CD4-positive, alpha-beta T cell treated with Interleukin-17A for 1 hour (primary cell): ENCODE measurements around the gene C4orf36.

ENCODE experiments used
- DNase-seq: peaks from one replicate; pipeline ENCODE4 v3.0.0-alpha.2; 2020

The C4orf36 gene

GRCh38 chr4:86891762-86892635, at the start of gene C4orf36:
C4orf36 (minus strand) TSS chr4:86892422; CDS start chr4:86891520, 902 bp downstream.
- DNase-seq = no peak

DNA sequence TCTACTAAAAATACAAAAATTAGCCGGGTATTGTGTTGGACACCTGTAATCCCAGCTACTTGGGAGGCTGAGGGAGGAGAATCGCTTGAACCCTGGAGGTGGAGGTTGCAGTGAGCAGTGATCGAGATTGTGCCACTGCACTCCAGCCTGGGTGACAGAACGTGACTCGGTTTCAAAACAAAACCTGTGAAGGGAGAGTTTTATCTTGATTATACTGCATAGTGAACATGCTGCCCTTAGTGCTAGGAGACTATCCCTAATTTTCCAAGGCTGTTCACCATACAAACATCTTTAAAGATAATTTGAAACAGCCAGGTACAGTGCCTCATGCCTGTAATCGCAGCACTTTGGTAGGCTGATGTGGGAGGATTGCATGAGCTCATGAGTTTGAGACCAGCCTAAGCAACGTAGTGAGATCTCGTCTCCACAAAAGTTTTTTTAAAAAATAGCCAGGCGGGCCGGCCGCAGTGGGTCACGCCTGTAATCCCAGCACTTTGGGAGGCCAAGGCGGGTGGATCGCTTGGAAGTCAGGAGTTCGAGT, 48.8 kb upstream of the C4orf36 start:
- DNase-seq = no peak

DNA sequence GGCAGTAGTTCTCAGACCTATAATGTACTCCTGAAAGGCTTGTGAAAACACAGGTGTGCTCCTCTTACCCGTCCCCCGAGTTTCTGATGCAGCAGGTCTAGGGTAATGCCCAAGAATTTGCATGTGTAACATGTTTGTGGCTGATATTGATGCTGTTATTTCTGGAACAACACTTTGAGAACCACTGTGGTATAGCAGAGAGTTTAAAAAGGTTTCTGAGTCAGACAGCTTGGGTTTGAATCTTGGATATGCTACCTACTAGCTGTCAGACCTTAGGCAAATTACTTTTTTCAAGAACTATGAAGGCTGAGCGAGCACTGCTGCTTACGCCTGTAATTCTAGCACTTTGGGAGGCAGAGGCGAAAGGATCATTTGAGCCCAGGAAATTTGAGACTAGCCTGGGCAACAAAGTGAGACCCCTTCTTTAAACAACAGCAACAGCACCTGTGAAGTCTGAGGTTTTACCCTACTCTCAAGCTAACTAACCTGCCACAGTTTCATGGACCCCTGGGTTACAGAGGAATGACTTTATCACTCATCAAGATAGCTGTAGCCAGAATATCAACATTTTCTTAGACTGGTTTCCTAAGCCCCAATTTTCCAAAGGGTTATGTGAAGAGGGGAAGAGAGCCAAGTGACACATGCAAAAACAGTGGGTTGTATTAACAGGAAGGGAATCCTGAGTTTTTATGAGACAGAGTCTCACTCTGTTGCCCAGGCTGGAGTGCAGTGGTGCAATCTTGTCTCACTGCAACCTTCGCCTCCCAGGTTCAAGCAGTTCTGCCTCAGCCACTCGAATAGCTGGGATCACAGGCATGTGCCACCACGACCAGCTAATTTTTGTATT, 47.7 kb upstream of the C4orf36 start:
- peak; percentile 28 for DNase-seq

DNA sequence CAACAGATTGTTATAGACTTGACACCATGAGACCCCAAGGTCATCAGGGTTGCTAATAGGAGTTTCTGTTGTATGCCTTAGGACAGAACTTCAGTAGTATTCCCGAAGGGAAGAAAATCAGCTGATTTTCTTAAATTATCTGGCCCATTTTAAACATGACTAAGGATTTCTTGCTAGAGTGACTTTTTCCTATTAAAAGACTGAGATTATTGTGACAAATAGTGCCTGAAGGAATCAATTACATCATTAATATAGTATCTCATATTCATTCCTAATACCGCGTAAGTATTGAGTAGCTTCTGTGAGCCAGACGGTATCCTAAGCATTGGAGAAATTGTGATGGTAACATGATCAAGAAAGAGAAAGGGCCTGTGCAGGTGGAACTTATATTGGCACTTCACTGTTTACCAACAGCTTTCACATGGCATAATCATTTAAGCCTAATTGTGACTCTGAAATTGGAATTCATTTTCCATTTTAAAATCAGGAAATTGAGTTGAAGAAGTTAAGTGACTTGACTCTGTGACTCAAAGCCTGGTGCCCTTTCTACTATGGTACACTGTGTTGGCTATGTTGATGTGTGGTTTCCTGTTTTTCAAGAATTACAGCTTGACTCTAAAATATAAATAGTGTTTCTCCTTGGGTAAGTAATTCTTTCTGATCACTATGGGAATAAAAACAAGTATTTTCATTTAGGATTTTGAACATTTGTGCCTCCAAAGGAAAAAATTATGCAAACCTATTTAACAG, 46.7 kb upstream of the C4orf36 start:
- peak; percentile 43 for DNase-seq

- DNase-seq = peak; percentile 78
These were observed 43.9 kb upstream of the C4orf36 start for GRCh38 chr4:86935853-86936733.

GRCh38 chr4:86935566-86935852, 43.3 kb upstream of the C4orf36 start:
- no peak for DNase-seq

- peak; percentile 93 for DNase-seq
These were observed 42.7 kb upstream of the C4orf36 start, which contains the start of gene AFF1 for GRCh38 chr4:86934771-86935565. AFF1 (plus strand) TSS chr4:86935011; CDS start chr4:86948534, 13,523 bp downstream.

GRCh38 chr4:86934147-86934770, 42.0 kb upstream of the C4orf36 start:
- DNase-seq = no peak

DNA sequence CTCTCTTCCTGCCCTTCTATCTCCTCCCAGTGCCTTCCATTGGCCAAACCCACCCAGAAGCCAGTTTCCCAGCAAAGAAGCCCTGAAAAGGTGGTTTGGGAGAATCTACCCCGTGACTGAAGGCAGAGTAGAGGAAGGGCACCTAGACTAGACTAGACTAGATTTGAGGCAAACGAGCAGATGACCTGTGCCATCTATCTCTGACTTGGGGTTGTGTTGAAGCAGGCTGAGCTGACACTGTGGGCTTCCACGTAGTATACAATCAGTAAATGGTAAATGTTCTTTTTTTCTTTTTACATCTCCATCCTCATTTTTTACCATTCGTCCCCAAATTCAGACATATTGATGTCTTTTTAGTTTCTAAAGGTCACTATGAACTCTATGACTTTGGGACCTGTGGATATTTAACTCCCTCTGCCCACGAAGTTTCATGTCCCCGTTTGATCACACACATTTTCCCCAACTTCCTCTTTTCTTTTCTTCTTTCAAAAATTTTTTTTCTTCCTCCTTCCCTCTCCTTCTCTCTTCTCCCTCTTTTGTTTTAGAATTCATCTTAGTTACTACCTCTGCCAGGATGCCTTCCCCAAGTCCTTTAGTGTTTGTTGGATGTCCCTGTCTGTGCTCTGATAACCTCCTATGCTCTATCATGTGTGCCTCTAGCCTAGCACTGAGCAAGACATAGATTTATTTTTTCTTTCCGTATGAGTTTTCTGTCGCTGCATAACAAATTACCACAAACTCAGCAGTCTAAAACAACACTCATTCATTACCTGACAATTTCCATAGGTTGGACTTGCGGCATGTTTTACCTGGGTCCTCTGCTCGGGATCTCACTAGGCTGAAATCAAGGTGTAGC, 36.4 kb upstream of the C4orf36 start:
- DNase-seq = no peak

- DNase-seq = no peak
These were observed 35.7 kb upstream of the C4orf36 start for GRCh38 chr4:86927843-86928395.

- no peak for DNase-seq
These were observed 34.3 kb upstream of the C4orf36 start for GRCh38 chr4:86926435-86927086.

- no peak for DNase-seq
These were observed 32.6 kb upstream of the C4orf36 start for GRCh38 chr4:86924811-86925210.

DNA sequence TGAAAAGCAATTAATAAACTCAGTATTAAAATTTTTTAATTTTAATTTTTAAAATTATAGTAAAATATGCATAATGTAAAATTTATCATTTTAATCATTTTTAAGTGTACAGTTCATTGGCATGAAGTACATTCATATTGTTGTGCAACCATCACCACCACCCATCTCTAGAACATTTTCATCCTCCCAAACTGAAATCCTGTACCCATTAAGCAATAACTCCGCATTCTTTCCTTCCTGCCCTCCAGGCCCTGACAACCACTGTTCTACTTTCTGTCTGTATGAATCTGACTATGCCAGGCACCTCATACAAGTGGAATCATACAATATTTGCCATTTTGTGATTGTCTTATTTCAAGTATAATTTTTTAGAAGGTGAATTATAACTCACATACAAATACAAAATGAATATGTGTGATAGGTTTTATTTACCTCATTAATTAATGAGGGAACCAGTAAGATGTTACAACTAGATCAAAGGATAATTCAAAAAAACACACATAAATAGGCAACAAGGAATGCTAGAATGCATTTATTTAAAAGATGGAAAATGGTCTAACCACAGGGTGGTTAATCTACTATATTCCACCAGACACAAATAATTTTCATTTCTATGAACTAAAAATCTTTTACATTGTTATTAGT, 29.5 kb upstream of the C4orf36 start:
- DNase-seq = no peak

DNA sequence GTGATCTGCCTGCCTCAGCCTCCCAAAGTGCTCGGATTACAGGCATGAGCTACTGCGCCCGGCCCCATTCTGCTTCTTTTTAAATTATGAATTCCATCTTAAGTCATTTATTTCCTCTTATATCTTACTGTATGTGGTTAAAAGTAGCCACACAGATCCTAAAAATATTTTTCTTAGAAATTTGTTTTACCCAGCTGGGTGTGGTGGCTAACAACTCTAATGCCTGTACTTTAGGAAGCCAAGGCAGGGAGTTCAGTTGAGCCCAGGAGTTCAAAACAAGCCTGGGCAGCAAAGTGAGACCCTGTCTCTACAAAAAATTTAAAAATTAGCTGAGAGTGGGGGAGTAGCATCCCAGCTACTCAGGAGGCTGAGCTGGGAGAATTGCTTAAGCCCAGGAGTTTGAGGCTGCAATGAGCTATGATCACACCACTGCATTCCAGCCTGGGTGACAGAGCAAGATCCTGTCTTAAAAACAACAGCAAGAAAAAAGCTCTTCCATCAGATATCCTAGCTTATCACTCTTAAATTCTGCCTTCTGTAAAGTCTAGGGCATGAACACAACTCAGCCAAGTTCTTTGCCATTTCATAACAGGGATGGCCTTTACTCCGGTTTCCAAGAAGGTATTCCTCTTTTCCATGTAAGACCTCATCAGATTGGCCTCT, 27.5 kb upstream of the C4orf36 start:
- DNase-seq = no peak

GRCh38 chr4:86918539-86919072, 26.4 kb upstream of the C4orf36 start:
- DNase-seq = no peak

- no peak for DNase-seq
These were observed 25.2 kb upstream of the C4orf36 start for GRCh38 chr4:86917212-86918039.
